Gastrocnemius medialis (tissue), 4 donors: ENCODE results near the gene ANKRD33.

Experiments used
- CTCF ChIP-seq, 5 experiments: fragments of 450-650 bp in 3 of 5; fragments of 200-600 bp in 2 of 5; sonication (generic) in 2 of 5; IDR thresholded peaks in 4 of 5; conservative IDR thresholded peaks in 1 of 5; 1 replicate in 4 of 5; 2 replicates in 1 of 5; pipeline ENCODE4 v1.5.1; 2016 to 2019; ENCODE audit warnings: antibody characterized with exemption in 5 of 5, mild to moderate bottlenecking in 3 of 5, moderate library complexity in 3 of 5
- POLR2A ChIP-seq, 2 donors: fragments of 450-650 bp; IDR thresholded peaks; one replicate each; pipeline ENCODE4 v1.6.1; 2017; ENCODE audit warnings: antibody characterized with exemption in 2 of 2, mild to moderate bottlenecking in 2 of 2, moderate library complexity in 2 of 2

GRCh38 chr12:51925346-51926063 is 37.6 kb downstream of the ANKRD33 start:
- TF ChIP-seq POLR2A (IDR thresholded peaks at IDR 0.05) (no peak), CTCF (IDR thresholded peaks at IDR 0.05 in 4 of 5, conservative IDR thresholded peaks at IDR 0.05 in 1 of 5) (no peak)
